Measurements from ENCODE around the gene ZNF689.

GRCh38 chr16:30606004-30606403, 4.2 kb downstream of the ZNF689 start:
- TF ChIP-seq CTCF (IDR thresholded peaks at IDR 0.05) (no peak), POLR2A (IDR thresholded peaks at IDR 0.05) (no peak)
